ENCODE results near the gene DCBLD2.

DNA sequence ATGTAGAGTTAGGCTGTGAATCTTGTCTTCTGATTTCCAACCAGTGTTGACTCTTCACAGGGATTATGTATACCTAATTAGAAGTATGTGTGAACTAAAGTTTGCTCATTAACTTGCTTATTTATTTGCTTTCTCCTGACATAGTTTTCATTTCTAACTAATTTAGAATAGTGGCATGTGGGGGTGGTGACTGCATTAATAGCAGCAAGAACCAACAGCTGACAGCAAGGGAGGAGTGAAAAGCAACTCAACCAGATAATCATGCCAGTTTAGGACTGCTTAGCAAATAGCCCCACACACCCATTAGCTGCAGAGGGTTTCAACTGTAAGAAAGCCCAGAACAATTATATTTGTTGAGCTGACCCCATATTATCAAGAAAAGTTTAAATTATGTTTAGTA is 134.6 kb downstream of the DCBLD2 start:
- TF ChIP-seq CTCF (conservative IDR thresholded peaks at IDR 0.05; ENCODE audit: low read length) (no peak), EZH2phosphoT487 (IDR thresholded peaks at IDR 0.05; ENCODE audit: borderline replicate concordance, low read depth, low read length) (no peak)

All from OCI-LY7 (cell line).